RWPE1 (cell line): Measurements from ENCODE around the gene GPR107.

ENCODE experiments used
- CTCF ChIA-PET: fragments of 350-600 bp; sonication (Branson Sonifier 250); formaldehyde crosslinking; extraction: SDS; loops from one replicate; lab custom pipeline; 2021; lab: Yijun Ruan, JAX
- POLR2A ChIA-PET: fragments of 400-600 bp; formaldehyde crosslinking; extraction: SDS; loops from one replicate; lab custom pipeline; 2020; ENCODE audit warnings: antibody characterized with exemption; ENCODE audit not compliant: low non-redundant PET; lab: Yijun Ruan, JAX
- DNase-seq: peaks from one replicate; pipeline ENCODE4 v3.0.0; 2012; ENCODE audit warnings: low spot score
- H3K27ac ChIP-seq: fragments of 450-650 bp; 2 replicates; pipeline ENCODE4 v1.5.1; 2017
- CTCF ChIP-seq: fragments of 450-650 bp; conservative IDR thresholded peaks from 2 replicates; pipeline ENCODE4 v1.5.1; 2017; ENCODE audit warnings: low read depth, mild to moderate bottlenecking

The GPR107 gene

GRCh38 chr9:130110166-130110565, 56.5 kb downstream of the GPR107 start:
- TF ChIP-seq CTCF: no peak
- CTCF ChIA-PET: interaction anchor here (1.1 to 1.2 kb wide), 2 partner anchors 48 to 126 kb away, joined by 5 to 7 read pairs; no protein-coding TSS in a partner anchor
- no peak for DNase-seq
- no peak overlapping the region for H3K27ac ChIP-seq
- POLR2A ChIA-PET: no interaction called here

- ChIA-PET CTCF (interaction anchor here (1.1 to 1.2 kb wide), 2 partner anchors 48 to 125 kb away, joined by 5 to 7 read pairs; no protein-coding TSS in a partner anchor), POLR2A (no interaction called here)
- TF ChIP-seq CTCF: no peak
- no peak for DNase-seq
- H3K27ac ChIP-seq: peak overlapping the region; percentile 8; the same call in 1 of the 2 replicates
These were observed 56.9 kb downstream of the GPR107 start for GRCh38 chr9:130110596-130111021.

- no peak overlapping the region for H3K27ac ChIP-seq
- CTCF ChIA-PET: interaction anchor here (0.6 to 1.5 kb wide), 2 partner anchors 118 to 124 kb away, joined by 3 to 4 read pairs; no protein-coding TSS in a partner anchor
- no peak for TF ChIP-seq CTCF
- POLR2A ChIA-PET: no interaction called here
- DNase-seq: no peak
These were observed 58.3 kb downstream of the GPR107 start for GRCh38 chr9:130111786-130112537.

GRCh38 chr9:130112538-130113151, 58.9 kb downstream of the GPR107 start:
- no peak overlapping the region for H3K27ac ChIP-seq
- ChIA-PET POLR2A (no interaction called here), CTCF (interaction anchor here (0.6 to 1.5 kb wide), 2 partner anchors 123 to 202 kb away, joined by 3 to 4 read pairs; no protein-coding TSS in a partner anchor)
- no peak for DNase-seq
- TF ChIP-seq CTCF: no peak

GRCh38 chr9:130114741-130115140, 61.0 kb downstream of the GPR107 start:
- TF ChIP-seq CTCF: no peak
- H3K27ac ChIP-seq: no peak overlapping the region
- no peak for DNase-seq
- ChIA-PET CTCF (no interaction called here), POLR2A (interaction anchor here (0.6 kb wide), 1 partner anchor 40 kb away, joined by 3 read pairs; no protein-coding TSS in a partner anchor)

- ChIA-PET POLR2A (interaction anchor here (0.5 kb wide), 1 partner anchor 81 kb away, joined by 3 read pairs; no protein-coding TSS in a partner anchor), CTCF (interaction anchor here (0.6 to 1.0 kb wide), 2 partner anchors 9 to 15 kb away, joined by 4 read pairs; no protein-coding TSS in a partner anchor)
- peak overlapping the region; percentile 1; the same call in 1 of the 2 replicates for H3K27ac ChIP-seq
- TF ChIP-seq CTCF: no peak
- DNase-seq: no peak
These were observed 62.6 kb downstream of the GPR107 start for GRCh38 chr9:130116346-130116745.
